Endothelial cell of umbilical vein (primary cell): Measurements from ENCODE around the gene FGFRL1. TPM values are rescaled to one million over a fixed set of nuclear protein-coding genes. Genes with fewer than 3 reads are reported as not detected.
"Not testable (repeated sequence)": the region's sequence is repeated elsewhere in the genome, so short reads cannot be mapped to it uniquely, and the experiment has no call there.

Source experiments
- BruUV-seq: library from RNA; stranded (reverse); fragments of 400-500 nt; replicated peaks from 2 replicates; lab custom pipeline; 2021; lab: Mats Ljungman, UMichigan
- CTCF ChIA-PET: fragments of 300-600, 350-600 bp; sonication (Branson Sonifier 250); formaldehyde crosslinking; loops from one replicate; lab custom pipeline; 2021; ENCODE audit warnings: antibody characterized with exemption, inconsistent platforms; lab: Charles Lee
- POLR2A ChIA-PET: fragments of 300-600, 350-600 bp; sonication (Branson Sonifier 250); formaldehyde crosslinking; loops from one replicate; lab custom pipeline; 2021; ENCODE audit warnings: antibody characterized with exemption, inconsistent platforms; lab: Charles Lee
- DNase-seq: peaks from one replicate; pipeline ENCODE4 v3.0.0-alpha.2; 2011; ENCODE audit warnings: low read depth, low spot score
- FAIRE-seq: peaks from 2 replicates; lab custom pipeline; 2011; peaks lifted over from hg19 to GRCh38; lab: Jason Lieb, UNC
- H2AFZ ChIP-seq: 2 replicates; pipeline ENCODE4 v1.6.0; 2012; ENCODE audit warnings: low read depth, low read length, control low read depth, inconsistent platforms
- H3K27ac ChIP-seq: 2 replicates; pipeline ENCODE4 v1.5.1; 2011; ENCODE audit warnings: low read depth, mild to moderate bottlenecking, control low read depth, low read length, moderate library complexity; ENCODE audit not compliant: insufficient read depth
- H3K27me3 ChIP-seq, 2 experiments: 2 replicates each; pipeline versions ENCODE4 v1.6.0 to v1.6.1; 2011; ENCODE audit warnings: low read length in 2 of 2, mixed read lengths in 1 of 2; ENCODE audit not compliant: control insufficient read depth in 2 of 2, insufficient read depth in 2 of 2
- H3K36me3 ChIP-seq, 2 experiments: 2 replicates in 1 of 2; 3 replicates in 1 of 2; pipeline ENCODE4 v1.5.1; 2011; ENCODE audit warnings: low read length in 2 of 2, mild to moderate bottlenecking in 1 of 2, moderate library complexity in 1 of 2; ENCODE audit not compliant: control insufficient read depth in 2 of 2, insufficient read depth in 2 of 2; ENCODE audit errors: extremely low read depth in 1 of 2
- H3K4me1 ChIP-seq: 3 replicates; pipeline ENCODE4 v1.5.1; 2011; ENCODE audit warnings: mild to moderate bottlenecking, low read length; ENCODE audit not compliant: control insufficient read depth, insufficient read depth; ENCODE audit errors: extremely low read depth
- H3K4me2 ChIP-seq: 2 replicates; pipeline ENCODE4 v1.6.1; 2011; ENCODE audit warnings: low read length, control low read depth, mixed read lengths; ENCODE audit not compliant: insufficient read depth
- H3K4me3 ChIP-seq, 3 experiments: fragments of 200-600 bp in 1 of 3; sonication (generic), shearing (Covaris generic) in 1 of 3; replicated peaks in 1 of 3; 2 replicates each; pipeline ENCODE4 v1.5.1; 2011 to 2016; ENCODE audit warnings: control low read depth in 3 of 3, low read length in 3 of 3, mild to moderate bottlenecking in 2 of 3, inconsistent platforms in 1 of 3, low read depth in 1 of 3, moderate library complexity in 1 of 3; ENCODE audit not compliant: insufficient read depth in 1 of 3
- H3K79me2 ChIP-seq: 2 replicates; pipeline ENCODE4 v1.6.0; 2012; ENCODE audit warnings: low read length, inconsistent platforms; ENCODE audit not compliant: control insufficient read depth, insufficient read depth
- H3K9ac ChIP-seq: replicated peaks from 2 replicates; pipeline ENCODE3; 2011; ENCODE audit warnings: low read length, control low read depth; ENCODE audit not compliant: insufficient read depth; ENCODE audit errors: extremely low read depth
- H3K9me1 ChIP-seq: replicated peaks from 3 replicates; pipeline ENCODE4 v1.6.0; 2011; ENCODE audit warnings: mild to moderate bottlenecking, low read length; ENCODE audit not compliant: control insufficient read depth, insufficient read depth; ENCODE audit errors: extremely low read depth
- H3K9me3 ChIP-seq: replicated peaks from 2 replicates; pipeline ENCODE4 v1.5.1; 2012; ENCODE audit warnings: low read length, inconsistent platforms; ENCODE audit not compliant: control insufficient read depth, insufficient read depth
- H4K20me1 ChIP-seq: replicated peaks from 2 replicates; pipeline ENCODE3; 2011; ENCODE audit warnings: mild to moderate bottlenecking, low read length; ENCODE audit not compliant: control insufficient read depth, insufficient read depth; ENCODE audit errors: extremely low read depth
- dilution Hi-C: fragments of 300-500 bp; cut with MboI; formaldehyde crosslinking; loops from one replicate; pipeline ENCODE4 v1.15.0; 2019; ENCODE audit warnings: low sequenced_read_pairs; ENCODE audit not compliant: extremely low pct_ligation_motif_present
- intact Hi-C: fragments of 100-400 bp; cut with micrococcal nuclease; formaldehyde crosslinking; loops from one replicate; pipeline ENCODE4 v1.10.0; 2022
- polyA plus RNA-seq, 4 experiments: library from polyadenylated mRNA; depleted of rRNA in 3 of 4; stranded (reverse) in 3 of 4; unstranded in 1 of 4; fragments of >200 nt; gene quantifications; 2 replicates each; pipeline versions ENCODE4 v1.2.1 to v1.2.3, GENCODE V29; 2011 to 2012; ENCODE audit warnings: missing spikeins in 1 of 4
- total RNA-seq: library from RNA; stranded (reverse); gene quantifications from 2 replicates; pipeline ENCODE4 v1.2.3, GENCODE V29; 2021
- TF ChIP-seq, protein P1 (sequence below), 2 donors: IDR thresholded peaks; 1 replicate in 1 of 2; 2 replicates in 1 of 2; pipeline ENCODE4 v1.5.1; 2011; ENCODE audit warnings: low read length in 2 of 2, mild to moderate bottlenecking in 2 of 2, moderate library complexity in 2 of 2, control low read depth in 1 of 2, inconsistent platforms in 1 of 2, low read depth in 1 of 2; ENCODE audit not compliant: insufficient read depth in 1 of 2; ENCODE audit errors: extremely low read depth in 1 of 2

Gene FGFRL1
- total and polyA plus RNA-seq, 2 donors (not counting 3 experiments of a cell fraction or from before 2014, with no cell fraction given): 33.3 to 74.6 TPM

DNA sequence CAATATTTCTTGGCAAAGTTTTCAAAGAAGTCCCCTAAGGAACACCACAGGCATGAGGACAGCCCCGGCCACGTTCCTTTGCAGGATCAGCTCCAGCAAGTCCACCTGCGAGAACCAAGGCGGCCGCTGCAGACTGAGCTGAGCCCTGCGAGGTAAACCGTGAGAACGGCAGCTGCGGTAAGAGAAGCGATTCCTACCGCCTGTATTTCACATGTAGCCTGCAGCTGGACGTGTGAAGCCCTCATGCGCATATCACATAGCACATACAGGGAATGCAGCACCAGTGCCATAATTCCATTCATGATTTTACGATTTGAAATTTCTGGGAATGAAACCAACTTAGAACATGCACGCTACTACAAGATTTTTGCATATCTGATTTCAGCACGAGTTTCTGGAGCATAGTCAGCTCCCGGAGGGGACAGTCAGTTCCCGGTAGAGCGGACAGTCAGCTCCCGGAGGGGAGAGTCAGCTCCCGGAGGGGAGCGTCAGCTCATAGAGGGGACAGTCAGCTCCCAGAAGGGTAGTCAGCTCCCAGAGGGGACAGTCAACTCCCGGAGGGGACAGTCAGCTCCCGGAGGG, 41.7 kb downstream of the FGFRL1 start:
- H3K4me2 ChIP-seq: no peak overlapping the region
- H3K27me3 ChIP-seq: peaks cover 16 to 21% of the 10 kb centered on the region in 2 experiments
- H3K9ac ChIP-seq: no peak overlapping the region
- BruUV-seq: no TSS peak
- no peak overlapping the region for H3K27ac ChIP-seq
- no peaks in the 10 kb centered on the region for H3K9me3 ChIP-seq
- no peak overlapping the region for H3K4me3 ChIP-seq
- H3K36me3 ChIP-seq: no peaks in the 10 kb centered on the region
- intact Hi-C loops: no loop called here
- H3K79me2 ChIP-seq: no peaks in the 10 kb centered on the region
- no peak for FAIRE-seq
- TF ChIP-seq, protein P1, sequence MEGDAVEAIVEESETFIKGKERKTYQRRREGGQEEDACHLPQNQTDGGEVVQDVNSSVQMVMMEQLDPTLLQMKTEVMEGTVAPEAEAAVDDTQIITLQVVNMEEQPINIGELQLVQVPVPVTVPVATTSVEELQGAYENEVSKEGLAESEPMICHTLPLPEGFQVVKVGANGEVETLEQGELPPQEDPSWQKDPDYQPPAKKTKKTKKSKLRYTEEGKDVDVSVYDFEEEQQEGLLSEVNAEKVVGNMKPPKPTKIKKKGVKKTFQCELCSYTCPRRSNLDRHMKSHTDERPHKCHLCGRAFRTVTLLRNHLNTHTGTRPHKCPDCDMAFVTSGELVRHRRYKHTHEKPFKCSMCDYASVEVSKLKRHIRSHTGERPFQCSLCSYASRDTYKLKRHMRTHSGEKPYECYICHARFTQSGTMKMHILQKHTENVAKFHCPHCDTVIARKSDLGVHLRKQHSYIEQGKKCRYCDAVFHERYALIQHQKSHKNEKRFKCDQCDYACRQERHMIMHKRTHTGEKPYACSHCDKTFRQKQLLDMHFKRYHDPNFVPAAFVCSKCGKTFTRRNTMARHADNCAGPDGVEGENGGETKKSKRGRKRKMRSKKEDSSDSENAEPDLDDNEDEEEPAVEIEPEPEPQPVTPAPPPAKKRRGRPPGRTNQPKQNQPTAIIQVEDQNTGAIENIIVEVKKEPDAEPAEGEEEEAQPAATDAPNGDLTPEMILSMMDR (IDR thresholded peaks at IDR 0.05; ENCODE audit: extremely low read depth in 1 of 2, insufficient read depth in 1 of 2, low read depth in 1 of 2, low read length in 2 of 2): no peak
- ChIA-PET CTCF (no interaction called here), POLR2A (no interaction called here)
- DNase-seq: no peak
- no peaks in the 10 kb centered on the region for H3K9me1 ChIP-seq
- no peak overlapping the region for H2AFZ ChIP-seq
- H3K4me1 ChIP-seq: peaks cover 3% of the 10 kb centered on the region
- dilution Hi-C loops: no loop called here
- no peaks in the 10 kb centered on the region for H4K20me1 ChIP-seq

DNA sequence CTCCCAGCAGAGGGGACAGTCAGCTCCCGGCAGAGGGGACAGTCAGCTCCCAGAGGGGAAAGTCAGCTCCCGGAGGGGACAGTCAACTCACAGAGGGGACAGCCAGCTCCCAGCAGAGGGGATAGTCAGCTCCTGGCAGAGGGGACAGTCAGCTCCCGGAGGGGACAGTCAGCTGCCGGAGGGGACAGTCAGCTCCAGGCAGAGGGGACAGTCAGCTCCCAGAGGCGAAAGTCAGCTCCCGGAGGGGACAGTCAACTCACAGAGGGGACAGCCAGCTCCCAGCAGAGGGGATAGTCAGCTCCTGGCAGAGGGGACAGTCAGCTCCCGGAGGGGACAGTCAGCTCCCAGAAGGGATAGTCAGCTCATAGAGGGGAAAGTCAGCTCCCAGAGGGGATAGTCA, 42.5 kb downstream of the FGFRL1 start:
- H3K9me1 ChIP-seq, intact Hi-C loops, H3K4me1 ChIP-seq, POLR2A ChIA-PET, DNase-seq, H2AFZ ChIP-seq, H3K79me2 ChIP-seq, H3K36me3 ChIP-seq, H3K4me3 ChIP-seq, FAIRE-seq, CTCF ChIA-PET, H4K20me1 ChIP-seq, dilution Hi-C loops, H3K27ac ChIP-seq, BruUV-seq, H3K9me3 ChIP-seq, H3K9ac ChIP-seq, H3K4me2 ChIP-seq: not testable (repeated sequence)
- peaks cover 16 to 21% of the 10 kb centered on the region in 2 experiments for H3K27me3 ChIP-seq

DNA sequence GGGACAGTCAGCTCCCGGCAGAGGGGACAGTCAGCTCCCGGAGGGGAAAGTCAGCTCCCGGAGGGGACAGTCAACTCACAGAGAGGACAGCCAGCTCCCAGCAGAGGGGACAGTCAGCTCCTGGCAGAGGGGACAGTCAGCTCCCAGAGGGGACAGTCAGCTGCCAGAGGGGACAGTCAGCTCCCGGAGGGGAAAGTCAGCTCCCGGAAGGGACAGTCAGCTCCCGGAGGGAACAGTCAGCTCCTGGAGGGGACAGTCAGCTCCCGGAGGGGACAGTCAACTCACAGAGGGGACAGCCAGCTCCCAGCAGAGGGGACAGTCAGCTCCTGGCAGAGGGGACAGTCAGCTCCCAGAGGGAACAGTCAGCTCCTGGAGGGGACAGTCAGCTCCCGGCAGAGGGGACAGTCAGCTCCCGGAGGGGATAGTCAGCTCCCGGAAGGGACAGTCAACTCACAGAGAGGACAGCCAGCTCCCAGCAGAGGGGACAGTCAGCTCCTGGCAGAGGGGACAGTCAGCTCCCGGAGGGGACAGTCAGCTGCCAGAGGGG, 43.3 kb downstream of the FGFRL1 start:
- H3K9ac ChIP-seq, H3K36me3 ChIP-seq, H3K27ac ChIP-seq, H3K9me3 ChIP-seq, H3K79me2 ChIP-seq, intact Hi-C loops, CTCF ChIA-PET, H3K9me1 ChIP-seq, H4K20me1 ChIP-seq, H3K4me3 ChIP-seq, BruUV-seq, H3K4me1 ChIP-seq, H2AFZ ChIP-seq, H3K4me2 ChIP-seq, DNase-seq, dilution Hi-C loops, FAIRE-seq: not testable (repeated sequence)
- peaks cover 18 to 21% of the 10 kb centered on the region in 2 experiments for H3K27me3 ChIP-seq
- POLR2A ChIA-PET: interaction anchor here (0.7 kb wide), 1 partner anchor 9 kb away, joined by 3 read pairs; no protein-coding TSS in a partner anchor
